ENCODE measurements around the gene PRMT2. TPM values are rescaled to one million over a fixed set of nuclear protein-coding genes. Genes with fewer than 3 reads are reported as not detected.

The PRMT2 gene
- polyA plus RNA-seq, 2 of the 4 experiments (the other 2 are of a cell fraction) = 69.2 to 75.1 TPM

- no peak for TF ChIP-seq POLR2A (IDR thresholded peaks at IDR 0.05; ENCODE audit: low read length)
- TF ChIP-seq RNF2 (IDR thresholded peaks at IDR 0.05; ENCODE audit: borderline replicate concordance, low read depth) = no peak
- no peak for TF ChIP-seq NFE2L2 (conservative IDR thresholded peaks at IDR 0.05; ENCODE audit: low read length)
- TF ChIP-seq KDM1A (IDR thresholded peaks at IDR 0.05; ENCODE audit: low read depth) = no peak
- TF ChIP-seq KDM5A (IDR thresholded peaks at IDR 0.05) = no peak
- no peak for TF ChIP-seq HDAC2 (IDR thresholded peaks at IDR 0.05)
- no peak for TF ChIP-seq EHMT2 (IDR thresholded peaks at IDR 0.05; ENCODE audit: low read depth)
- no peak for TF ChIP-seq HOXA7 (CRISPR knock-in tag; IDR thresholded peaks at IDR 0.05)
- no peak for TF ChIP-seq NPAS2 (CRISPR knock-in tag; IDR thresholded peaks at IDR 0.05; ENCODE audit: borderline replicate concordance)
- TF ChIP-seq HOXB13 (CRISPR knock-in tag; IDR thresholded peaks at IDR 0.05; ENCODE audit: low read depth) = no peak
- TF ChIP-seq ZSCAN20 (CRISPR knock-in tag; IDR thresholded peaks at IDR 0.05) = no peak
- no peak for TF ChIP-seq ZNF302 (CRISPR knock-in tag; IDR thresholded peaks at IDR 0.05)
- no peak for TF ChIP-seq FOSL2 (IDR thresholded peaks at IDR 0.05)
- TF ChIP-seq FOSL2 (CRISPR knock-in tag; IDR thresholded peaks at IDR 0.05) = no peak
- no peak for TF ChIP-seq REST (IDR thresholded peaks at IDR 0.05)
- Histone ChIP-seq H3K4me2 (no peak overlapping the region), H3K9me3 (no peaks in the 10 kb centered on the region), H3K4me1 (no peaks in the 10 kb centered on the region), H3K4me3 (no peak overlapping the region), H3K27ac (no peak overlapping the region)
- ChIA-PET CTCF (no interaction called here), POLR2A (no interaction called here)
- DNase-seq (ENCODE audit: low read depth in 1 of 2, low spot score in 1 of 2) (no peak), FAIRE-seq (no peak), ATAC-seq (no peak)
- WGBS (ENCODE audit: missing lambda C conversion rate) = no CpG with 5 or more reads among the region's 11 CpGs
Measured at GRCh38 chr21:46662367-46662654, 26.8 kb downstream of the PRMT2 start.

- H3K4me1 ChIP-seq = no peaks in the 10 kb centered on the region
- H3K4me3 ChIP-seq = no peak overlapping the region
- FAIRE-seq = no peak
- ATAC-seq = no peak
- ChIA-PET CTCF (no interaction called here), POLR2A (no interaction called here)
- H3K27ac ChIP-seq = no peak overlapping the region
- DNase-seq (ENCODE audit: low read depth in 1 of 2, low spot score in 1 of 2) = no peak
- H3K9me3 ChIP-seq = no peaks in the 10 kb centered on the region
- TF ChIP-seq RARB (CRISPR knock-in tag; IDR thresholded peaks at IDR 0.05) (no peak), E2F6 (IDR thresholded peaks at IDR 0.05; ENCODE audit: borderline replicate concordance, low read depth) (no peak), NR3C1 (IDR thresholded peaks at IDR 0.05) (no peak), PBX3 (IDR thresholded peaks at IDR 0.05) (no peak), MAZ (IDR thresholded peaks at IDR 0.05; ENCODE audit: borderline replicate concordance, low read depth, low read length) (no peak), RCOR1 (IDR thresholded peaks at IDR 0.05; ENCODE audit: low read depth, low read length) (no peak), CEBPB (IDR thresholded peaks at IDR 0.05) (no peak), RAD21 (conservative IDR thresholded peaks at IDR 0.05 in 1 of 2, IDR thresholded peaks at IDR 0.05 in 1 of 2) (no peak), CTCF (IDR thresholded peaks at IDR 0.05) (no peak), POLR2AphosphoS2 (conservative IDR thresholded peaks at IDR 0.05; ENCODE audit: low read length) (no peak), JUN (IDR thresholded peaks at IDR 0.05) (no peak), CBX2 (IDR thresholded peaks at IDR 0.05; ENCODE audit: borderline replicate concordance, low read depth) (no peak), HOXA7 (CRISPR knock-in tag; IDR thresholded peaks at IDR 0.05) (no peak)
- WGBS (ENCODE audit: missing lambda C conversion rate) = 93% methylated on average over 8 of the region's 21 CpGs
- H3K4me2 ChIP-seq = no peak overlapping the region
Measured at GRCh38 chr21:46662765-46663500, 27.5 kb downstream of the PRMT2 start.

All from A549 (cell line).